Erythroblast (primary cell): ENCODE data around the gene SLC35E4.

ENCODE experiments used
- GATA1 ChIP-seq: IDR thresholded peaks from 2 replicates; pipeline ENCODE4 v1.6.1; 2011; ENCODE audit warnings: low read depth, mild to moderate bottlenecking, control low read depth, low read length, moderate library complexity
- POLR2A ChIP-seq: IDR thresholded peaks from 2 replicates; pipeline ENCODE4 v1.6.1; 2011; ENCODE audit warnings: mild to moderate bottlenecking, low read length

- no peak for TF ChIP-seq POLR2A
- TF ChIP-seq GATA1, result no peak
Measured at GRCh38 chr22:30665266-30665665, 29.7 kb downstream of the SLC35E4 start.
